GM18511 (cell line): ENCODE measurements around the gene EBP.
A peak's percentile ranks its signal among the peaks of the same experiment; 100 is the strongest.
"Not testable (repeated sequence)": the region's sequence is repeated elsewhere in the genome, so short reads cannot be mapped to it uniquely, and the experiment has no call there.

Experiments used
- ATAC-seq: cut with Tn5 transposase; IDR thresholded peaks from one replicate; pipeline ENCODE4 v1.9.1; 2021; ENCODE audit warnings: mild to moderate bottlenecking, moderate library complexity; ENCODE audit not compliant: unreplicated experiment

The EBP gene

GRCh38 chrX:48492293-48492910 is 29.2 kb upstream of the EBP start:
- no peak for ATAC-seq

- no peak for ATAC-seq
Observed at GRCh38 chrX:48493890-48494364, 27.7 kb upstream of the EBP start.

GRCh38 chrX:48496660-48497059 is 24.9 kb upstream of the EBP start:
- no peak for ATAC-seq

GRCh38 chrX:48497871-48498270 is 23.7 kb upstream of the EBP start:
- no peak for ATAC-seq

- ATAC-seq: no peak
Observed at GRCh38 chrX:48498374-48498809, 23.2 kb upstream of the EBP start.

- no peak for ATAC-seq
Observed at GRCh38 chrX:48504261-48504660, 17.3 kb upstream of the EBP start.

- ATAC-seq: no peak
Observed at GRCh38 chrX:48505481-48505880, 16.1 kb upstream of the EBP start.

GRCh38 chrX:48507246-48507645 is 14.4 kb upstream of the EBP start:
- no peak for ATAC-seq

- peak; percentile 90 for ATAC-seq
Observed at GRCh38 chrX:48508400-48509244, 13.0 kb upstream of the EBP start, which contains the start of gene PORCN. Gene PORCN, plus strand, starts transcription at chrX:48508992. Its CDS starts 829 bp downstream, at chrX:48509821.

GRCh38 chrX:48509245-48509590 is 12.4 kb upstream of the EBP start:
- ATAC-seq: peak; percentile 20

- no peak for ATAC-seq
Observed at GRCh38 chrX:48509619-48510018, 12.0 kb upstream of the EBP start.

- no peak for ATAC-seq
Observed at GRCh38 chrX:48511560-48511959, 10.0 kb upstream of the EBP start.

- no peak for ATAC-seq
Observed at GRCh38 chrX:48512371-48512935, 9.2 kb upstream of the EBP start.

GRCh38 chrX:48513670-48514069 is 7.9 kb upstream of the EBP start:
- no peak for ATAC-seq

- ATAC-seq: no peak
Observed at GRCh38 chrX:48514126-48514806, 7.3 kb upstream of the EBP start.

GRCh38 chrX:48514868-48515460 is 6.6 kb upstream of the EBP start:
- ATAC-seq: no peak

GRCh38 chrX:48515842-48516241 is 5.8 kb upstream of the EBP start:
- ATAC-seq: no peak

GRCh38 chrX:48516285-48516684 is 5.3 kb upstream of the EBP start:
- ATAC-seq: no peak

- ATAC-seq: no peak
Observed at GRCh38 chrX:48516987-48517386, 4.6 kb upstream of the EBP start.

- not testable (repeated sequence) for ATAC-seq
Observed at GRCh38 chrX:48519481-48519880, 2.1 kb upstream of the EBP start.

- no peak for ATAC-seq
Observed at GRCh38 chrX:48520455-48520854, 1.2 kb upstream of the EBP start.
